NCI-H1417 (cell line): ENCODE measurements around the gene ANKS3.

Experiments
- DNase-seq, 3 experiments: peaks; one replicate each; lab custom pipeline; 2025; lab: John Stamatoyannopoulos, UW

Gene ANKS3, protein sequence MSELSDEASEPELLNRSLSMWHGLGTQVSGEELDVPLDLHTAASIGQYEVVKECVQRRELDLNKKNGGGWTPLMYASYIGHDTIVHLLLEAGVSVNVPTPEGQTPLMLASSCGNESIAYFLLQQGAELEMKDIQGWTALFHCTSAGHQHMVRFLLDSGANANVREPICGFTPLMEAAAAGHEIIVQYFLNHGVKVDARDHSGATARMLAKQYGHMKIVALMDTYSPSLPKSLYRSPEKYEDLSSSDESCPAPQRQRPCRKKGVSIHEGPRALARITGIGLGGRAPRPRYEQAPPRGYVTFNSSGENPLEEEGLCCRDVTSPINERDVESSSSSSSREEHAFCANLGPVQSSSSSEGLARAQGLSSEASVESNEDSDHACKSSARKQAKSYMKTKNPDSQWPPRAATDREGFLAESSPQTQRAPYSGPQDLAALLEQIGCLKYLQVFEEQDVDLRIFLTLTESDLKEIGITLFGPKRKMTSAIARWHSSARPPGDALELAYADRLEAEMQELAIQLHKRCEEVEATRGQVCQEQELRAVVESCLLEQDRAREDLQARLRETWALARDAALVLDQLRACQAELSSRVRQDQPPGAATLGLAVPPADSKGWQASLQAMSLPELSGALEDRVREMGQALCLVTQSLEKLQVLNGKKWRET

DNA sequence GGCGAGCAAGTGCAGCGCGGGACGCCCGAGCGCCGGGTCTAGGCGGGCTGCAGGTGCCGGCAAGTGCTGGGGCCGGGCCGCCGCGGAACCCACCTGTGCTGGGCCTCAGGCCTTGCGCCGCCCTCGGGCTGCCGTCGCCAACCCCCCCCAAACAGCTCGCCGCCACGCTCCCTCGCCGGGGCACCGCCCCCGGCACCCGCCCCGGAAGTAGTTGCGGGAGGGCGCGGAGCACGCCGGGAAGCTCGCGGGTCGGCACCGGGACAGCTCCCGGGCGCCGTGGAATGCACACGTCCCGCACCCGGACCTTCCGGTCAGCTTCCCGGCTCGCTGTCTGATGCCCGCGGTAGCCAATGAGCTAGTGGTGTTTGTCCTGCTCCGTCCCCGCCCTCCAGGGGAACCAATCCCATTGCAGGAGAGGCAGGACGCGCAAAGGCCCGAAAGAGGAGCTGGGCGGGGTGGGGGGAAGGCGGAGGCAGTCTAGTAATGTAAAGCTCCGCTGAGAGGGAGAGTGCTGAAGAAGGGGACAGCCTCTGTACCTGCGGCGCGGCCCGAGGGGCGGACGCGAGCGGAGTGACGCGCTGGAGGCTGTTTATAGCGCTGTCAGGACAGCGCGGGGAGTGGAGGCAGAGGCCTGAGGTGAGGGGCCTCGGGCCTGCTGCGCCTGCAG, at the start of gene ANKS3, which contains the start of gene DNAAF8:
TSS of gene ANKS3 (minus strand) at position 209 of the 667 bp plus-strand sequence. CDS start 4,122 bp downstream, outside the sequence.
TSS of gene DNAAF8 (plus strand) at position 475 of the 667 bp plus-strand sequence. CDS start 1,978 bp downstream, outside the sequence.
- peak; percentile 80 to 92 (median 88) for DNase-seq

DNA sequence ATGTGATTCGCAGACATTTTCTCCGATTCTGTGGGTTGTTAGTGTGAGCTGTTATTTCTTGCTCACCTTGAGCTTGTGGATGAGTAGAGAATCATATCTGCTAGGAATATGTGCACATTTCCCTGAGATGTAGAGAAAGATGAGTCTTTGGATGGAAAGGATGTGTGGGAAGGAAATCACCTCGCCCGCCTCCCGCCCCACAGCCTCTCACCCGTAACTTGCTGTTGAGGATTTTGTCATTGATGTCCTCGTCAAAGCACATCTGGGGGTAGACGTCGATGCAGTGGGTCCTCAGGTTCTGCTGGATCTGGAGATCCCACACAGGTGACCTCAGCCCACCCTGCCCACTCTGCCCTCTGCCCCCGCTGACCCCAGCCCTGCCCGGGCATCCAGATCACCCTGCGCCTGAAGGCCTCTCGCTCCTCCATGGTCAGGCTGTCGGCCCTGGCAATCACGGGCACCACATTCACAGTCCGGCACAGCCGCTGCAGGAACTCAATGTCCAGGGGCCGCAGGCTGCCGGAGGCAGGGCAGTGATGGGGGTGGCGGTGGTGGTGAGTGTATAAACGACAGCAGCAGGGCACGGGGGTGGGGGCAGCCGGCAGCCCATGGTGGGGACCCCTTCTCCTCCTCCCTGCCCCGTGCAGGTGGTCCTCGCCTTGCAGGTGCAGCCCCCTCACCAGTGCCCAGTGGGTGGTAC, 49.3 kb upstream of the ANKS3 start:
- no peak for DNase-seq

- DNase-seq: no peak
Observed at GRCh38 chr16:4780235-4780634, 46.2 kb upstream of the ANKS3 start.

DNA sequence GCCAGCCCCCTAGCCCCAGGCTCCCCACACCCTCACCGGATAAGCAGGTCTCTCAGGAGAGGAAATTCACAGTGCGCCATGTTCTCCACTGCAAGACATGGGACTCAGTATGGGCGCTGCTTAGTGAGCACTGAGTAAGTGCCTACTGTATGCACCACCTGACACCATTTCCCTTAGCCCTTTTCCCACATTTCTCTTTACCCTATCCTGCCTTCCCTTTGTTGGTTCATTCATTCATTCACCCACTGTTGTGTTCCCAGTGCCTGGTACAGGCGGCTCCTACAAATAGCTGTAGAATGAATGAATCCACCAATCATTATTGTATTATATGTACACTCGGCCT, 44.0 kb upstream of the ANKS3 start:
- no peak for DNase-seq

DNA sequence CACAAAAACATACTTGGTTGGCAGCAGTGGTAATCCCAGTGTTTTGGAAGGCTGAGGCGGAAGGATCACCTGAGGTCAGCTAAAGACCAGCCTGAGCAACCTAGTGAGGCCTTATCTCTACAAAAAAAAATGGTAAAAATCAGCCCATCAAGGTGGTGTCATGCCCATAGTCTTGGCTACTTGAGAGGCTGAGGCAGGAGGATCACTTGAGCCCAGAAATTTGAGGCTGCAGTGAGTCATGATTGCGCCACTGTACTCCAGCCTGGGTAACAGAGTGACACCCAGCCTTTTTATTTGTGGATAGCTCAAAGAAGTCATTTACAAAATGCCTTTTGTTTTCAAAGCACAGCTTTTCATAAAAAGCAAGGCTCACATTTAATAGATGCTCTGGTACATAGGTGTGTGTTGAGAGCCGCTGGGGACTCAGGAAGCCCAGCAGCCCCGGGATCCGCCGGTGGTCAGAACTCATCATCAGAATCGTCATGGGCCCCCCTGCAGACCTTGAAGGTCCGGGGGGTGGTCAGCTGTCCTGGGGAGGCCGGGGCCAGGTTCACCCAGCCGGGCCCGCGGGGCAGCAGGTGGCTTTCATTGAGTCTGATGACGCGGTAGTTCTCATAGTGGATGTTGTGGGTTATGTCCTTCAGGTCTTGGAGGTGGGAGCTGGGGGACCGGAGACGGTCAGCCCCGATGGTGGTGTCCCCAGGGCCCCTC, 43.4 kb upstream of the ANKS3 start:
- DNase-seq: no peak

DNA sequence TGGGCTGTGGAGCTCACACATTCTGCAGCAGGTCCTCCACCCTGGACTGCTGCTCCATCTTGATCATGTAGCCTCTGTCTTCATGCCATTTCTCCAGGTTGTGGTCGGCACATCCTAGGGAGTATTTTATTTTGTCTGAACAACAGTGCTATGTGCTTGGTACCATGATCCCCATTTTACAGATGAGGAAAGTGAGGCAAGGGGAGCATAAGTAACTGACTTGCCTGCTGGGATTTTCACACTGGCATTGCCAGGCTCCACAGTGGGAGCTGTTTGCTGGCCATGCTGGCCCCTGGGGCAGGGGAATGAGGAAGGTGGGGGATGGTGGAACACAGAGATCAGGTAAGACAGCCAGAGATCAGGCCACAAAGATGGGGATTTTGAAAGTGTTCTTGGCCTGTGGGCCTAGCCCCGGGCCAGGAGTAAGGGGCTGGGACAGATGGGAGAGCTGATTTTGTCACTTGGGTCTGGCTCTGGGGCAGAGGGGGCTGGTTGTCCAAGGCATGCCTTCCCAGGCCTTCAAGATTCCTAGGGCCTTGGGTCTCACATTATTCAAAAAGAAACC, 42.2 kb upstream of the ANKS3 start:
- DNase-seq: no peak

DNA sequence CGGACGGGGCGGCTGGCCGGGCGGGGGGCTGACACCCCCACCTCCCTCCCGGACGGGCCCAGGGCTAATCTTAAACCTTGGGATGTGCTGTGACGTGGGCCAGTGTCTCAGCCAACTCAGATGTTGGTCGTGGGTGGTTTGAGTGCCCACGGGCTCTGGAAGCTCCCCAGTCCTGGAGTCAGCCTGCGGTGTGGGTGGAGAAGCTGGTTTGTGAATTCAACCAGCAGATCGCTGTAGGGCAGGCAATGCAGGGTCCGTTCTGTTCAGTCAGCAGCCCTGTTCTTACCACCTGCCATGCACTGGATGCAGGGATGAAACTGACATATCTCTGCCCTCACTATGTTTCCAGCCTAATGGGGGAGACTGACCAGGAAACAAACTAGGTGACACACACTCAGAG, 40.9 kb upstream of the ANKS3 start:
- DNase-seq: no peak

DNA sequence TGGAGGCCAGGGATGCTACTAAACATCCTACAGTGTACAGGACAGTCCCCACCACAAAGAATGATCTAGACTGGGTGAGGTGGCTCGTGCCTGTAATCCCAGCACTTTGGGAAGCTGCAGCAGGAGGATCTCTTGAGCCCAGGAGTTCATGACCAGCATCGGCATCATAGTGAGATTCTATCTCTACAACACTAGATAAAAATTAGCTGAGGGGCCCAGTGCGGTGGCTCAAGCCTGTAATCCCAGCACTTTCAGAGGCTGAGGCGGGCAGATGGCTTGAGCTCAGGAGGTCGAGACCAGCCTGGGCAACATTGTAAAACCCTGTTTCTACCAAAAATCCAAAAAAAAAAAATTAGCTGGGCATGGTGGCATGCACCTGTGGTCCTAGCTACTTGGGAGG, 38.3 kb upstream of the ANKS3 start:
- DNase-seq: no peak

GRCh38 chr16:4771646-4772045, 37.6 kb upstream of the ANKS3 start:
- no peak for DNase-seq

GRCh38 chr16:4769306-4769638, 35.2 kb upstream of the ANKS3 start:
- no peak for DNase-seq

DNA sequence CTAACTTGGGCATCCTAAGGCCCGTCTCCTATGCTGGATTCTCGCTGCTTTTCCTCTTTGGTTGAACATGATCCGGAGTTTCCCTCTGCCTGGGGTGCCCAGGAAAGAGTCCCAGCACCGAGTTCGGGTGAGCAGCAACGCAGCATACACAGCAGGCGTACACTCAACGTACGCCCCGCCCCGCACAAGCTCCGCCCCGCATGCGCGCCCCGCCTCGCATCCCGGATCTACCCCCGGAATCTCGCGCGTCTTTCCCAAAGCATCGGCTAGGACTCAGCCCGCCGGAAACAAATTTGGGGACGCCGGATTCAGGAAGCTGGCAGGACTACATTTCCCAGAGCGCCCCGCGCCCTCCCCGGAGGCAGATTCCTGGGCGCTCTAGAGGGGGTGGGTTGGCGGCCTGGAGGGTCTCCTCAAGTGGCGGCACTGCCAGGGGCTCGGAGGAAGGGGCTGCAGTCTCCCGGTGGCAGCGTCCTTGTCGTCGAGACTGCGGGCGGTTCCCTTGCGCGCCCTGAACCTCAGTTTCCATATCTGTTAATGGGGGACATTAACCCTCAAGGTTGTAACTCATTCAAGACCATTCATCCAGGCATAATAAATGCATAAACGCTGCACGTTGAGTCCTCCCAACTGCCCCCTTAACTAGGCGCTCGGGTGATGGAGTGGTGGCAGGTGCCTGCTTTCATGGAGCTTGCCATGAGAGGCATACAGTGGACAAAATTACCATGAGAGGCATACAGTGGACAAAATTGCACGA, 34.7 kb upstream of the ANKS3 start:
- peak; percentile 62 to 92 (median 80) for DNase-seq

DNA sequence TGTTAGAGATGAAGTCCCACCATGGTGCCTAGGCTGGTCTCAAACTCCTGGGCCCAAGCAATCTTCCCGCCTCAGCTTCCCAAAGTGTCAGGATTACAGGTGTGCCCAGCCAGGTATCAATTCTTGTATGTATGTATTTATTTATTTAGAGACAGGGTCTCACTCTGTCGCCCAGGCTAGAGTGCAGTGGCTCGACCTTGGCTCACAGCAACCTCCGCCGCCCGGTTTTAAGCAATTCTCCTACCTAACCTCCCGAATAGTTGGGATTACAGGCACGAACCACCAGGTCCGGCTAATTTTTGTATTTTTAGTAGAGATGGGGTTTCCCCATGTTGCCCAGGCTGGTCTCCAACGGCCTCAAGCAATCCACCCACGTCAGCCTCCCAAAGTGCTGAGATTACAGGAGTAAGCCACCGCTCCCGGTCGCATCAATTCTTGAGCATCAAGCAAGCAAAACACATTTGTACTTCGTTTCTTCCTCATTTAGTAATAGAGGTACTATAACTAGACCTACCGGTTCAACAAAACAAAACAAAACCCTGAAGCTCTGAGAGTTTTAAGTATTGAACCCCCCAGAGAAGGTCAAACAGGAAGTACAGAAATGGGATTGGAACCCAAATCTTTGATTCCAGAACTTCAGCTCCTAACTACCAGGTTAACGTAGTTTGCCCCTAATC, 33.9 kb upstream of the ANKS3 start:
- no peak for DNase-seq

GRCh38 chr16:4766875-4767628, 33.0 kb upstream of the ANKS3 start, which contains the start of gene ZNF500:
Gene ZNF500 (minus strand): TSS chr16:4767162. CDS start chr16:4765978, 1,184 bp downstream.
- peak; percentile 91 to 96 (median 94) for DNase-seq

DNA sequence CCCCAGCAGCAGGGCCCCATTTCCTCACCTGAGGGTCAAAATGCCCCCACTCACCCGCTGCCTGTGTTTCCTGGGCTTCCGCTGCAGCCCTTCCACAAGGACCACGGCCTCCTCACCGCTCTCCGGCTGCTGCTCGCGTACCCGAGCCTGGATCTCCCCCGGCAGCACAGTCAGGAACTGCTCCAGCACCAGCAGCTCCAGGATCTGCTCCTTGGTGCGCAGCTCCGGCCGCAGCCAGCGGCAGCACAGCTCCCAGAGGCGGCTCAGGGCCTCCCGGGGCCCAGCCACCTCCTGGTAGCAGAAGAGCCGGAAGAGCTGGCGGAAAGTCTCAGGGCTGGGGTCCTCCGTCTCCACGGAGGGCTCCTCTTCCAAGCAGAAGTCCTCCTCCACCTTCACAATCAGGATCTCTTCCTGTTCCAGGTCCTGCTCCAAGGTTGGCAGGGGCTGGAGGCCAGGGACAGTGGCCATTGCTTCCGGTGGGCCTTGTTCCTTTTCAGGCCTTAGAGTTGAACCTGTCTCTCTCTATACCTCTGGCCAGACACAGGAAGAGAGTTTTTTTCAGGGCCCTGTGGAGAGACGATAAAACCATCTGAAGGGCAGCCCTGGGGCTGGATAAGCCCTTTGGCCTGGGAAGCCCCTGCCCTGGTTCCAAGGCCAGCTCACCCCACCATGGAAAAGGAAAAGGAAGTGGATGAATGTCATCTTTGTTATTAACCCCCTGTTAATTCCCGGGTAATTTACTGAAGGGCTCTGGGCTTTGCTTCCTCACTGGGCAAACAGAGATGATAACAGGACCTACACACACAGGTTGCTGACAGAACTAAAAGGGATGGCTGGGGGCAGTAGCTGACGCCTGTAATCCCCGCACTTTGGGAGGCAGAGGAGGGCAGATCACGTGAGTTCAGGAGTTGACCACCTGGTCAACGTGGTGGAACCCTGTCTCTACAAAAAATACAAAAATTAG, 31.7 kb upstream of the ANKS3 start:
- no peak for DNase-seq

DNA sequence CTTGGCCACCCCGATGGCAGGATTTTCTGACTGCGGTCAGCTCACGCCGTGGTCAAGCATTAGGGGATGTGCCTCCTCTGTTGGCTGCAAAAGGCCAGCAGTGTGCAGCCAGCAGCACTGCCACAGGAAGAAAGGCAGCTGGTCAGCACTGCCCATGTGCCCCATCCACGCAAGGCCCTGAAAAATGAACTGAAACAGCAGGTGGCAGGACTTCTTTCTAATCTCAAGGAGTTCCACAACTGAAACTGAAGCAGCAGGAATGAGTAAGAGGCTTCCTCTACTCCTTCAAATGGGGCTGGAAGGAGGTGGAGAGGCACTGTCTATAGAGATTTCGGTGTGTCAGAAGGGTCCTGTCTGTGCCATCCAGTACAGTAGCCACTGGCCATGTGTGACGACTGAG, 29.7 kb upstream of the ANKS3 start:
- no peak for DNase-seq

DNA sequence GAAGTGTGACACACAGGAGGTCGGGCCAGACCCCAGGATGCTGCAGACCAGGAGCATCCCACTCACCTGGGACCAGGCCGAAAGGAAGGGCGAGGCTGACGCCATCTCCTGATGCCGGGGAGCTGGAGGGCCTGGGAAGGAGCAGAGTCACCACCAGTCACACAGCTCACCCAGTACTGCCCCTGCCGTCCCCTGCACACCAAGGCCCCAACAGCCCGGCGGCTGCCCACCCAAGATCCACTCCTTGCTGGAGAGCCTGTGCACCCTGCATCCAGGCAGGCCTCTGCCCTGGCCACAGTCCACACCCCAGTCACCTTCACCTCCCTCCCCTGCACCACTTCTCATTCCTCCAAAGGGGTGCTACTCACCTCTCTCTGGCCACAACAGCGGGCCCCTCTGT, 28.1 kb upstream of the ANKS3 start:
- no peak for DNase-seq

- no peak for DNase-seq
Observed at GRCh38 chr16:4760221-4760910, 26.3 kb upstream of the ANKS3 start.
